HEK293 (cell line): Measurements from ENCODE around the gene TRMT112.

Experiments used
- MYNN ChIP-seq: fragments of 450-650 bp; formaldehyde crosslinking; IDR thresholded peaks from 2 replicates; pipeline ENCODE4 v1.5.1; 2016; ENCODE audit warnings: missing biosample characterization, missing genetic modification characterization, borderline replicate concordance
- SP2 ChIP-seq: fragments of 450-650 bp; formaldehyde crosslinking; IDR thresholded peaks from 2 replicates; pipeline ENCODE4 v1.5.1; 2016; ENCODE audit warnings: missing biosample characterization, missing genetic modification characterization
- YY1 ChIP-seq: fragments of 450-650 bp; formaldehyde crosslinking; IDR thresholded peaks from 2 replicates; pipeline ENCODE4 v1.5.1; 2018; ENCODE audit warnings: missing biosample characterization, missing genetic modification characterization
- ZNF10 ChIP-seq: fragments of 450-650 bp; formaldehyde crosslinking; IDR thresholded peaks from 2 replicates; pipeline ENCODE4 v1.5.1; 2017; ENCODE audit warnings: missing biosample characterization, missing genetic modification characterization
- ZNF398 ChIP-seq: fragments of 450-650 bp; formaldehyde crosslinking; IDR thresholded peaks from 2 replicates; pipeline ENCODE4 v1.5.1; 2017; ENCODE audit warnings: missing biosample characterization, missing genetic modification characterization
- ZNF549 ChIP-seq: fragments of 450-650 bp; IDR thresholded peaks from 2 replicates; pipeline ENCODE4 v1.5.1; 2018; ENCODE audit warnings: missing biosample characterization, missing genetic modification characterization, mild to moderate bottlenecking, inconsistent platforms, moderate library complexity
- ZXDB ChIP-seq: fragments of 450-650 bp; formaldehyde crosslinking; IDR thresholded peaks from 2 replicates; pipeline ENCODE4 v1.5.1; 2016; ENCODE audit warnings: missing biosample characterization, missing genetic modification characterization
- TF ChIP-seq, protein P1 (sequence below): fragments of 450-650 bp; formaldehyde crosslinking; IDR thresholded peaks from 2 replicates; pipeline ENCODE4 v1.5.1; 2016; ENCODE audit warnings: missing biosample characterization, missing genetic modification characterization, low read depth
- TF ChIP-seq, protein P2 (sequence below): fragments of 450-650 bp; formaldehyde crosslinking; IDR thresholded peaks from 2 replicates; pipeline ENCODE4 v1.5.1; 2016; ENCODE audit warnings: missing biosample characterization, missing genetic modification characterization
- TF ChIP-seq, protein P3 (sequence below): fragments of 450-650 bp; formaldehyde crosslinking; IDR thresholded peaks from 2 replicates; pipeline ENCODE4 v1.5.1; 2016; ENCODE audit warnings: missing biosample characterization, missing genetic modification characterization

DNA sequence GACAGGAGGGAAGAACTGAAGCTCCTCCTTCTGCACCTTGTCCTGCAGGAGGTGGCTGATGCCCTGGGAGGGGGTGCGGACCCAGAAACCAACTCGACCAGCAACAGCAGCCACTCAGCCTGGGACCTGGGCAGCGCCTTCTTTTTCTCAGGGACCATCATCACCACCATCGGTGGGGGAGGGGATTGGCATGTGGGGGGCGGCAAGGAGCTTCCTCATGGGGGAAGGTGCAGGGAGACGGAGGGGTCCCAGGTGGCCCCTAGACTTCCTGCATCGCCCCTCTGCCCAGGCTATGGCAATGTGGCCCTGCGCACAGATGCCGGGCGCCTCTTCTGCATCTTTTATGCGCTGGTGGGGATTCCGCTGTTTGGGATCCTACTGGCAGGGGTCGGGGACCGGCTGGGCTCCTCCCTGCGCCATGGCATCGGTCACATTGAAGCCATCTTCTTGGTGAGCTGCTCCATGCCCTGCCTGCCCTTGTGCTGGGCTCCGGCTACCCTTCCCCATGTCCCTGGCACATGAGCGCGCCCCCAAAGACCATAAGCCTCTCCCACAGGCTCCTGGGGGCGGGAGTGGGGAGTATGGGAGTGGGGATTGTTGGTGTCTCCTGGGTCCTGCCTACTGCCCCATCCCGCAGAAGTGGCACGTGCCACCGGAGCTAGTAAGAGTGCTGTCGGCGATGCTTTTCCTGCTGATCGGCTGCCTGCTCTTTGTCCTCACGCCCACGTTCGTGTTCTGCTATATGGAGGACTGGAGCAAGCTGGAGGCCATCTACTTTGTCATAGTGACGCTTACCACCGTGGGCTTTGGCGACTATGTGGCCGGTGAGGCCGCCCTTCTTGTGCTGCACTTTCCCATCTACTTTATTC is 20.3 kb downstream of the TRMT112 start:
- TF ChIP-seq, protein P1, sequence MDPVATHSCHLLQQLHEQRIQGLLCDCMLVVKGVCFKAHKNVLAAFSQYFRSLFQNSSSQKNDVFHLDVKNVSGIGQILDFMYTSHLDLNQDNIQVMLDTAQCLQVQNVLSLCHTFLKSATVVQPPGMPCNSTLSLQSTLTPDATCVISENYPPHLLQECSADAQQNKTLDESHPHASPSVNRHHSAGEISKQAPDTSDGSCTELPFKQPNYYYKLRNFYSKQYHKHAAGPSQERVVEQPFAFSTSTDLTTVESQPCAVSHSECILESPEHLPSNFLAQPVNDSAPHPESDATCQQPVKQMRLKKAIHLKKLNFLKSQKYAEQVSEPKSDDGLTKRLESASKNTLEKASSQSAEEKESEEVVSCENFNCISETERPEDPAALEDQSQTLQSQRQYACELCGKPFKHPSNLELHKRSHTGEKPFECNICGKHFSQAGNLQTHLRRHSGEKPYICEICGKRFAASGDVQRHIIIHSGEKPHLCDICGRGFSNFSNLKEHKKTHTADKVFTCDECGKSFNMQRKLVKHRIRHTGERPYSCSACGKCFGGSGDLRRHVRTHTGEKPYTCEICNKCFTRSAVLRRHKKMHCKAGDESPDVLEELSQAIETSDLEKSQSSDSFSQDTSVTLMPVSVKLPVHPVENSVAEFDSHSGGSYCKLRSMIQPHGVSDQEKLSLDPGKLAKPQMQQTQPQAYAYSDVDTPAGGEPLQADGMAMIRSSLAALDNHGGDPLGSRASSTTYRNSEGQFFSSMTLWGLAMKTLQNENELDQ = no peak
- no peak for TF ChIP-seq ZNF398 (tag by site-specific recombination)
- TF ChIP-seq ZNF10 (tag by site-specific recombination) = no peak
- TF ChIP-seq MYNN (tag by site-specific recombination) = no peak
- no peak for TF ChIP-seq ZXDB (tag by site-specific recombination)
- no peak for TF ChIP-seq YY1 (tag by site-specific recombination)
- TF ChIP-seq, protein P2, sequence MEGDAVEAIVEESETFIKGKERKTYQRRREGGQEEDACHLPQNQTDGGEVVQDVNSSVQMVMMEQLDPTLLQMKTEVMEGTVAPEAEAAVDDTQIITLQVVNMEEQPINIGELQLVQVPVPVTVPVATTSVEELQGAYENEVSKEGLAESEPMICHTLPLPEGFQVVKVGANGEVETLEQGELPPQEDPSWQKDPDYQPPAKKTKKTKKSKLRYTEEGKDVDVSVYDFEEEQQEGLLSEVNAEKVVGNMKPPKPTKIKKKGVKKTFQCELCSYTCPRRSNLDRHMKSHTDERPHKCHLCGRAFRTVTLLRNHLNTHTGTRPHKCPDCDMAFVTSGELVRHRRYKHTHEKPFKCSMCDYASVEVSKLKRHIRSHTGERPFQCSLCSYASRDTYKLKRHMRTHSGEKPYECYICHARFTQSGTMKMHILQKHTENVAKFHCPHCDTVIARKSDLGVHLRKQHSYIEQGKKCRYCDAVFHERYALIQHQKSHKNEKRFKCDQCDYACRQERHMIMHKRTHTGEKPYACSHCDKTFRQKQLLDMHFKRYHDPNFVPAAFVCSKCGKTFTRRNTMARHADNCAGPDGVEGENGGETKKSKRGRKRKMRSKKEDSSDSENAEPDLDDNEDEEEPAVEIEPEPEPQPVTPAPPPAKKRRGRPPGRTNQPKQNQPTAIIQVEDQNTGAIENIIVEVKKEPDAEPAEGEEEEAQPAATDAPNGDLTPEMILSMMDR = no peak
- TF ChIP-seq, protein P3, sequence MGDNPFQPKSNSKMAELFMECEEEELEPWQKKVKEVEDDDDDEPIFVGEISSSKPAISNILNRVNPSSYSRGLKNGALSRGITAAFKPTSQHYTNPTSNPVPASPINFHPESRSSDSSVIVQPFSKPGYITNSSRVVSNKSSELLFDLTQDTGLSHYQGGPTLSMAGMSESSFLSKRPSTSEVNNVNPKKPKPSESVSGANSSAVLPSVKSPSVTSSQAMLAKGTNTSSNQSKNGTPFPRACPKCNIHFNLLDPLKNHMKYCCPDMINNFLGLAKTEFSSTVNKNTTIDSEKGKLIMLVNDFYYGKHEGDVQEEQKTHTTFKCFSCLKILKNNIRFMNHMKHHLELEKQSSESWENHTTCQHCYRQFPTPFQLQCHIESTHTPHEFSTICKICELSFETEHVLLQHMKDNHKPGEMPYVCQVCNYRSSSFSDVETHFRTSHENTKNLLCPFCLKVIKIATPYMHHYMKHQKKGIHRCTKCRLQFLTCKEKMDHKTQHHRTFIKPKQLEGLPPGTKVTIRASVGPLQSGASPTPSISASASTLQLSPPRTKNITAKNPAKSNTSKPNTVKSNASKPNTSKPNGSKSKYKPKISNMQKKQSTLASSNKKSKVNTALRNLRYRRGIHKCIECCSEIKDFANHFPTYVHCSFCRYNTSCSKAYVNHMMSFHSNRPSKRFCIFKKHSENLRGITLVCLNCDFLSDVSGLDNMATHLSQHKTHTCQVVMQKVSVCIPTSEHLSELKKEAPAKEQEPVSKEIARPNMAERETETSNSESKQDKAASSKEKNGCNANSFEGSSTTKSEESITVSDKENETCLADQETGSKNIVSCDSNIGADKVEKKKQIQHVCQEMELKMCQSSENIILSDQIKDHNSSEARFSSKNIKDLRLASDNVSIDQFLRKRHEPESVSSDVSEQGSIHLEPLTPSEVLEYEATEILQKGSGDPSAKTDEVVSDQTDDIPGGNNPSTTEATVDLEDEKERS = no peak
- TF ChIP-seq SP2 (tag by site-specific recombination) = no peak
- TF ChIP-seq ZNF549 (tag by site-specific recombination) = no peak
